Lung (tissue), 12 donors: Measurements from ENCODE around the gene CCL23. TPM values are rescaled to one million over a fixed set of nuclear protein-coding genes. Genes with fewer than 3 reads are reported as not detected.

Experiments used
- ATAC-seq: fragments of 200-7000 bp; cut with Tn5 transposase; one replicate; pipeline ENCODE4 v1.9.1; 2020; ENCODE audit warnings: moderate number of reproducible peaks; ENCODE audit not compliant: insufficient read depth, low FRiP score
- DNase-seq, 3 donors: peaks; one replicate each; pipeline ENCODE4 v3.0.0-alpha.2; 2013 to 2017
- H3K27ac ChIP-seq, 2 donors: one replicate each; pipeline ENCODE4 v1.5.1; 2013; ENCODE audit warnings: mild to moderate bottlenecking in 2 of 2, moderate library complexity in 2 of 2, control low read depth in 1 of 2, inconsistent platforms in 1 of 2, low read depth in 1 of 2, low read length in 1 of 2
- H3K27me3 ChIP-seq, 3 donors: one replicate each; pipeline ENCODE4 v1.5.1; 2013; ENCODE audit warnings: low read length in 2 of 3; ENCODE audit not compliant: control insufficient read depth in 3 of 3, insufficient read depth in 3 of 3
- H3K36me3 ChIP-seq, 4 donors: one replicate each; pipeline ENCODE4 v1.5.1; 2013; ENCODE audit warnings: low read length in 4 of 4, mild to moderate bottlenecking in 1 of 4, moderate library complexity in 1 of 4; ENCODE audit not compliant: control insufficient read depth in 4 of 4, insufficient read depth in 4 of 4
- H3K4me1 ChIP-seq, 5 donors: one replicate each; pipeline ENCODE4 v1.5.1; 2013; ENCODE audit warnings: low read length in 5 of 5, mild to moderate bottlenecking in 2 of 5, moderate library complexity in 1 of 5; ENCODE audit not compliant: control insufficient read depth in 5 of 5, insufficient read depth in 5 of 5
- H3K4me3 ChIP-seq: one replicate; pipeline ENCODE4 v1.5.1; 2013; ENCODE audit warnings: mild to moderate bottlenecking, control low read depth, moderate library complexity
- H3K9ac ChIP-seq, 2 donors: one replicate each; pipeline ENCODE4 v1.5.1; 2013; ENCODE audit warnings: low read length in 2 of 2, control low read depth in 1 of 2; ENCODE audit not compliant: insufficient read depth in 1 of 2
- H3K9me3 ChIP-seq, 4 donors: one replicate each; pipeline ENCODE4 v1.5.1; 2013; ENCODE audit warnings: low read length in 3 of 4, mild to moderate bottlenecking in 1 of 4, moderate library complexity in 1 of 4; ENCODE audit not compliant: control insufficient read depth in 4 of 4, insufficient read depth in 3 of 4
- CTCF ChIP-seq: IDR thresholded peaks from 2 replicates; pipeline ENCODE4 v1.5.1; 2012; ENCODE audit warnings: mild to moderate bottlenecking; ENCODE audit errors: control extremely low read depth, extremely low read depth
- WGBS, 2 donors: extraction: QIAGEN DNeasy Blood & Tissue Kit; methylation state at CpG; one replicate each; pipeline ENCODE4 v1.1.7; 2013; 5-methylcytosine and 5-hydroxymethylcytosine counted together
- polyA plus RNA-seq, 2 donors: library from polyadenylated mRNA; stranded (reverse); fragments of 200-250 nt; gene quantifications; one replicate each; pipeline ENCODE4 v1.2.1, GENCODE V29; 2013
- total RNA-seq, 2 donors: library from RNA; depleted of rRNA in 1 of 2; stranded (reverse); fragments of >200 nt in 1 of 2; gene quantifications; one replicate each; pipeline ENCODE4 v1.2.1, GENCODE V29; 2014 to 2021
- donor health status: control.
- donor health status: control.
- donor health status: Bipolar disorder and iron deficiency.
- donor health status: healthy.
- donor health status: DM: yes; HTN: yes; CAD: no.

Gene CCL23
- total and polyA plus RNA-seq, 4 donors: 5.1 to 34.4 (median 7.2) TPM; not detected in 1

DNA sequence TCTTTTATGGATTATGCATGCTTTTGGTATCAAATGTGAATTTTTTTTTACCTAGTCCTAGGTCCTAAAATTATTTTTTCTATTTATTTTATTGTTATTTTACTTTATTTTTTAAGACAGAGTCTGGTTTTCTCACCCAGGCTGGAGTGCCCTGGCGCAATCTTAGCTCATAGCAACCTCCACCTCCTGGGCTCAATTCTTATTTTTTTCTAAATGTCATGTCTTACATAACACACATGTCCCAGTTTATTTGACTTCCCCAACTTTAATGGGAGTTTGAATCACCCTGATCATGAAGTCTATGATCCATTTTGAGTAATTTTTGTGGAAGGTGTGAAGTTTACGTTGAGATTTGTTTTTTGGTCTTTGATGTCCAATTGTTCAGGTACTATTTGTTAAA is 43.0 kb upstream of the CCL23 start:
- WGBS, 2 donors: 69 to 92% methylated on average over 2 of the region's 2 CpGs
- Histone ChIP-seq H3K36me3 (no peaks in the 10 kb centered on the region), H3K4me1 (peaks cover 0 to 4% (median 0%) of the 10 kb centered on the region in 5 donors), H3K4me3 (no peak overlapping the region), H3K9me3 (no peaks in the 10 kb centered on the region), H3K9ac (no peak overlapping the region), H3K27me3 (no peaks in the 10 kb centered on the region), H3K27ac (no peak overlapping the region)
- DNase-seq (no peak), ATAC-seq (no peak)
- no peak for TF ChIP-seq CTCF

- ATAC-seq (no peak), DNase-seq (no peak)
- H3K36me3 ChIP-seq: no peaks in the 10 kb centered on the region
- no peak overlapping the region for H3K9ac ChIP-seq
- 70 to 79% methylated on average over 7 of the region's 7 CpGs for WGBS, 2 donors
- H3K27ac ChIP-seq: no peak overlapping the region
- peaks cover 0 to 4% (median 0%) of the 10 kb centered on the region in 5 donors for H3K4me1 ChIP-seq
- no peaks in the 10 kb centered on the region for H3K27me3 ChIP-seq
- H3K4me3 ChIP-seq: no peak overlapping the region
- no peaks in the 10 kb centered on the region for H3K9me3 ChIP-seq
- TF ChIP-seq CTCF: no peak
These were observed 41.6 kb upstream of the CCL23 start for GRCh38 chr17:36059406-36059805.

DNA sequence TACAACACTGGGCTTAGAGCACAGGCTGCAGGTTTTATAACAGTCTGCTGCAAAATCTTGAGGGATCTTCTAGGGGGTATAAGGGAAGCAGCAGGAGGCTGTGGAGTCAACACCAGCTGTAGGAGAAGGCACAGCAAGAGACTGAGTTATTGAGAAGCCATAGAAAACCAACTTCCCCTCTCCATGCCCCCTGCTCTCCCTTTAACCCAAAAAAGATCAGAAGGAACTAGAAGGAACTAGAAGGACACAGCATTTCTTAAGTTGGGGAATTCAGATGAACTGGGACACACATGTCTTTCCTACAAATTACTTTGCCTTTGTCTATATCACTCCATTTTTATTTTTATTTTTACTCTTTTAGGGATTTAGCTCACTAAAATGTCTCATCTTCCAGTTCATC is 40.1 kb upstream of the CCL23 start:
- H3K4me1 ChIP-seq: peaks cover 0 to 4% (median 0%) of the 10 kb centered on the region in 5 donors
- H3K9me3 ChIP-seq: no peaks in the 10 kb centered on the region
- H3K36me3 ChIP-seq: no peaks in the 10 kb centered on the region
- ATAC-seq (no peak), DNase-seq (no peak)
- H3K27me3 ChIP-seq: no peaks in the 10 kb centered on the region
- H3K9ac ChIP-seq: no peak overlapping the region
- H3K27ac ChIP-seq: no peak overlapping the region
- no peak overlapping the region for H3K4me3 ChIP-seq
- TF ChIP-seq CTCF: no peak

DNA sequence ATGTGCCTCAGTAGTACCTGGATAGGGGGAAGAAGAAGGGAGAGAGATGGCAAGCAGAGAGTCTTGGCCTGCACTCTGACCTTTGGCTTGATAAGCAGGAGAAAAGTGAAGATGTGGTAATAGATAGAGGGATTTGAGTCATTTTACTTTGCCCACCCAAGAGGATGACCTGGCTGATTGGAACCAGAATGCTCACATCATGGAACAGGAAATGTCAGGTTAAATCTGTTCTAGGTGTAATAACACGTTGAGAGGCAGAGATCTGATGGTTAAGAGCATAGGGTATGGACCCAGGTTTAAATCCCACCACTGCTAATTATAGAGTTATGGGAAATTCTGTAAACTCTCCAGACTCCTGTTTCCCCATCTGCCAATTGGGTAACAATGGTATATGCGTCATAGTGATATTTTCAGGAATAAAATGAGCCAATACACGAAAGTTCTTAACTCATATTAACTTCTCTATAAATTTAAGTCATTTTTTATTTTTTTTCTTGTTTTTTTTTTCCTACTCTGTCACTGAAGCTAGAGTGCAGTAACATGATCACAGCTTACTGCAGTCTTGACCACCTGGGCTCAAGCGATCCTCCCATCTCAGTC is 38.2 kb upstream of the CCL23 start:
- Histone ChIP-seq H3K36me3 (no peaks in the 10 kb centered on the region), H3K27ac (no peak overlapping the region), H3K4me3 (no peak overlapping the region), H3K9me3 (no peaks in the 10 kb centered on the region), H3K9ac (no peak overlapping the region), H3K27me3 (no peaks in the 10 kb centered on the region), H3K4me1 (peaks cover 0 to 4% (median 0%) of the 10 kb centered on the region in 5 donors)
- no peak for DNase-seq
- ATAC-seq: no peak
- no peak for TF ChIP-seq CTCF
- WGBS, 2 donors: 76 to 78% methylated on average over 4 of the region's 4 CpGs
